ENCODE measurements around the gene KLHL17.
"Not testable (repeated sequence)": the region's sequence is repeated elsewhere in the genome, so short reads cannot be mapped to it uniquely, and the experiment has no call there.

Gene KLHL17

DNA sequence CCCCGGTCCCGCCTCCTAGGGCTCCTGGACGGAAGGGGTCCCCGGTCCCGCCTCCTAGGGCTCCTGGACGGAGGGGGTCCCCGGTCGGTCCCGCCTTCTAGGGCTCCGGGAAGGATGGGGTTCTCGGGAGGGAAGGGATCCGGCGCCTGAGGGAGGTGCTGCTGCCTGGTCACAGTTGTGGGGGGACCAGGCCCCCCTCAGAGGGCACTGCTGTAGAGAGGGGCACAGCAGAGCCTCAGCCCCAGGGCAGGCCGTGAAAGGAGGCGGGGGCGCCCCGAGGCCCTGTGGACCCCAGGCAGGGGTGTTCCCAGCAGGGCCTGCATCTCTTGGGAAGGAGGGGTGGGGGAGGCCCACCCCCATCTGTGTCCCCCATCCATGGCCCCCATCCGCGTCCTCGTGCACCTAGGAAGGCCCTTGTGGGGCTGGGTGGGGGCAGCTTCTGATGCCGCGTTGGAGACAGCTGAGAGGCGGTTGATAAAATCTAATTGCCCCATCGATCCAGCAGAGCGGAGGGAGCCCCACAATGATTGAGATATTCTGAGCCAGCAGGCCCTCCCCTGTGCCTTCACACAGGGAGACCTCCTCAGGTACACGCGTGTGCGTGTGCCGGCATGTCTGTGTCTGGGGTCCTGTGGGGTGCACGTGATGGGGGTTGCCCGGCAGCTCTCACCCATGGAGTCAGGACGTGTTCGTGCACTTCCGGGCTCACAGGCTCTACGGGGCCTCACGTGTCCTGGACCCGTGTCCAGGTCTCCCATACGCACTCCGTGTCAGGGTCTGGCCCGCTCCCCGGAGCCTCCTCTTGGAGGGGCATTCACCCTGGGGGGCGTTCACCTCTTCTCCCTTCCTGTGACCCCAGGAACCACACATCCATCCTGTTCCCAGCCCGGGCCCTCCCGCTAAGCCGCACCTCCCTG is 23.8 kb upstream of the KLHL17 start:
- DNase-seq (ENCODE audit: low read depth in 3 of 3), result no peak

DNA sequence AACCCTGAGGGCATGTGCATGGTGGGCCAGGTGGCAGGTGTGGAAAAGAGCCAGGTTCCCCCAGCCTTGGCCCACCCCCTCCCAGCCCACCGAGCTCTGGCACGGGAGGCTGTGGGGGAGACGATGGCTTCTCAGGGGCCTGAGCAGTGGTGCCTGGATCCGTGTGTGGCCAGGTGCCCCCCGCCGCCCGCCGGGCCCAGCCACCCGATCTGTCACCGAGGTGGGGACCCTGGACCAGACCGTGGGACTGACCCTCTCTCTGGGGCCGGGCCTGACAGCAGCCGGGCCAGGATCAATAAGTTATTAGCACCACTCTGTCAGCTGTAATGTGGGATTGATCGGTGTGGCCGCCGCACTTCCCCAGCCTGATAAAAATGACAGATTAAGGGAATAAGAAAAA is 22.9 kb upstream of the KLHL17 start:
- DNase-seq (ENCODE audit: low read depth in 3 of 3), result no peak

DNA sequence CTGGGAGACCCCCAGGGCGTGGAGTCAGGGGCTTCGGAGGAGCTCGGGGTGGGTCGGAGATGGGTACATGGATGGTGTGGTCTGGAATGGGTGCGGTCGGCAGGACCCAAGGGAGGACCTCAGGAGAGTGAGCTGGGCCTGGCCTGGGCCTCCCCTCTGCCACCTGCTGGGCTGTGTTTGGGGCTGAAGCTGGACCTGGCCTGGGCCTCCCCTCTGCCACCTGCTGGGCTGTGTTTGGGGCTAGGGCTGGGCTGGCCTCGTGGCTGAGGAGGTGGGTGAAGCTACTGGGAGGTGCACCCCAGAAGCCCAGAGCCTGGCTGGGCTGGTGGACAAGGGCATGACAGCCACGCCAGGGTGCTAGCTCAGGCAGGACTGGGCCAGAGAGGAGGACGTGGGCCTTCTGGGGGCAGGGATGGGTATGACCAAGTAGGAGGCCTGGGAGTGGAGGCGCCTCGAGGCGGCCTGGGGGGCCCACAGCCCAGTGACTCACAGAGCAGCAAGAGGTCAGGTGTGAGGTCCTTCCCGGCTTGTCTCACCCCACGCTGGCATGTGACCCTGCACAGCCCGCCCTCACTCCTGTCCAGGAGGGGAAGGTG is 22.2 kb upstream of the KLHL17 start:
- no peak for DNase-seq (ENCODE audit: low read depth in 3 of 3)

DNA sequence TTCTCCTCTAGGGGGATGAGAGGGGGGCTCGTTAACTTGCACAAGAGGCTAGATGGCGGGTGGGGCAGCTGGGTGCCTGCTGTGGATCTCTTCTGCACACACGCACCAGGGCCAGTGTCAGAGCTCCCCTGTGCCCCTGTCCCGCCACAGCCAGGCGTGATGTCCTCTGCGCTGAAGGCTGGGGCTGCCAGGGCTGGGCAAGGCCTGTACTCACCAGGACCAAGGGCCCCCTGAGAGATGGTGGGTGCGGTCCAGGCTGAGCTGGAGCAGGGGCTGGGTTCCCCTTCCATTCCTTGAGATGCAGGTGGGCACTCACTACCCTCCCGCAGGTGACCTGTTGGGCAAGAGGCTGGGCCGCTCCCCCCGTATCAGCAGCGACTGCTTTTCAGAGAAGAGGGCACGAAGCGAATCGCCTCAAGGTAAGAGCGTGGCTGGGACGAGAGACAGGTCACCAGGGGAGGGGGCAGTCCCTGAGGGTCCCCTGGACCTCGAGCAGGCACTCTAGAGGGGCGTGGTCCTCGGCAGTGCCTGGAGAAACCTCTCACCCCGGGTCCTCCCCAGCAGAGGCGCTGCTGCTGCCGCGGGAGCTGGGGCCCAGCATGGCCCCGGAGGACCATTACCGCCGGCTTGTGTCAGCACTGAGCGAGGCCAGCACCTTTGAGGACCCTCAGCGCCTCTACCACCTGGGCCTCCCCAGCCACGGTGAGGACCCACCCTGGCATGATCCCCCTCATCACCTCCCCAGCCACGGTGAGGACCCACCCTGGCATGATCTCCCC is 21.5 kb upstream of the KLHL17 start:
- no peak for DNase-seq (ENCODE audit: low read depth in 3 of 3)

DNA sequence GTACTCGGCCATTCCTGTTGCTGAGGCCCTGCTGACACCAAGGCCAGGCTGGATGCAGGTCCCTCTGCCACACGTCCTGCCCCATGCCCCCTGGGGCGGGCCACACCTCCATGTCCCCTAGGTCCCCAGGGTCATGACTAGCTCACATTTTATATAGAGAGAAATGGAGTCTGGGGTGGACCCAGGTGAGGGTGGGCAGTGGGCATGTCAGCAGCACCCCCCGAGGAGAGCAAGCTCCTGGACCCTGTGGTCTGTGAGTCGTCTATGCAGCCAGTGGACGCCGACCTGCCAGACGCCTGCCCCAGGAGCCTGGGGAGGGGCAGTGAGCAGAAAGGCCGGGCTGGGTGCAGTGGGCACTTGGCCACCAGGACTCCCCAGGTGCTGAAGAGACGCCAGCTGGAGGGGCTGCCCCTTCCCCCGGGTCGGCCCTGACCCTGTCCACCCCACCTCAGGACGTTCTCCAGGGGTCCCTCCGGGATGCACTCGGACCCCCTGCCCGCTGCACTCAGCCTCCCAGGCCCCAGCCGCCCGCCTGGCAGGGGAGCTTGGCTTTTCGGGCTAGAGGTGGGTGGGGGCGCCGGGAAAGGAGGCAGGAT is 20.8 kb upstream of the KLHL17 start:
- DNase-seq (ENCODE audit: low read depth in 3 of 3), result no peak

DNA sequence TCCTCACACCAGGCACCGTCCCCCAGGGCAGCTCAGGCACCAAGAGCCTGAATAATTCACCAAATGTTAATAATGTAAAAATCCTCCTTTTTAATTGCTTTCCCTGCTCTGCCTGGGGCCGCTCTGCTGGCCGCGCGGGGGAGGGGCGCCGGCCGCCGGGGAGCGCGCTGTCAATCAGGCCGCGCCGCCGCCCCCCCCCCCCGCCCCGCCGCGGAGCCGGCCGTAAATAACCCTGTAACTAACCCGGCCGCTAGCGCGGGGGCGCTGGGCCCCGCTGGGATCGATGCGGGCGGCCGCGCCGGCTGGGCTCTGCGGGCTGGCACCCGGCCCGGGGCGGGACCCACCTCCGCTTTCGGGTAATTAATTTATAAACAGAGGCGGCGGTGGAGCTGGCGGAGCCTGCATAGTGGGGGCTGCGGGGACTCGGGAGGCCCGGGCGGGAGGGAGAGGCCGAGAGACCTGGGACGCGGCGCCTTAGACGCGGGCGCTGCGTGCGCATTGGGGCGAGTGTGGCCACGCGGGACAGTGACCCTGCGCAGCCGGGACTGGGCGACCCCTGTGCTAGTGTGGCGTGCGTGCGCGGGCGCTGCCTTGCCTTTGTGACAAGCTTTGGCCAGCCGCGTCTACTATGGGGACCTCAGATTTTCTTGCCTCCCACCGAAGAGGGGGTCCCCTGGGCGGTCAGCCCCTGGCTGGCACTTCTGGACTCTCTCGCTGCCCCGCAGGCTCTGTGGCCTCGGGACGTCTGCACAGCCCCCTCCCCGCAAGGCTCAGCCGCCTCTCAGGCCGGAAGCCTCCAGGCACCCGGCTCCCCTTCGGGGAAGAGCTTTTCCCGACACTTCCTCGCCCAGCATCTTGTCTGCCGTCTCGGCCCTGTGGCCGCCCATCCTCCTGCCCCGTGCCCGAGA is 20.0 kb upstream of the KLHL17 start:
- DNase-seq (ENCODE audit: low read depth in 3 of 3), result no peak

DNA sequence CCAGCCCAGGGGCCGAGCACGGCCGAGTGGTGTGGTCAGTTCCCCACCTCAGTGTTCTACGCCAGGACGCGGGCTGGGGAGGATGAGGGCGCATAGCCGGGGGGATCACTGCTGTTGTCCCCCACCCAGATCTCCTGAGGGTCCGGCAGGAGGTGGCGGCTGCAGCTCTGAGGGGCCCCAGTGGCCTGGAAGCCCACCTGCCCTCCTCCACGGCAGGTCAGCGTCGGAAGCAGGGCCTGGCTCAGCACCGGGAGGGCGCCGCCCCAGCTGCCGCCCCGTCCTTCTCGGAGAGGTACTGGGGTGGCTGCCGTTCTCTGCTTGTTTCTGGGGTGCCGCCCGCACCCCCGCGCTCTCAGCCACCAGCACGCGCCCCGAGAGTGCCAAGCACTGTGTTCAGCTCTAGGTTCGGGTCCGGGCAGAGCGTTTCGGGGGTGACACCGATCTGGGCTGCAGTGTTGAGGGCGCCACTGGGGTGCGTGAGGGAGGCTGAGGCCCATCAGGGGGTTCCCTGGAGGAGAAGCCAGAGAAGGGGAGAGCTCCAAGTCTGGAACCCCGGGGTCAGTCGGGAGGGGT is 19.3 kb upstream of the KLHL17 start:
- no peak for DNase-seq (ENCODE audit: low read depth in 3 of 3)

DNA sequence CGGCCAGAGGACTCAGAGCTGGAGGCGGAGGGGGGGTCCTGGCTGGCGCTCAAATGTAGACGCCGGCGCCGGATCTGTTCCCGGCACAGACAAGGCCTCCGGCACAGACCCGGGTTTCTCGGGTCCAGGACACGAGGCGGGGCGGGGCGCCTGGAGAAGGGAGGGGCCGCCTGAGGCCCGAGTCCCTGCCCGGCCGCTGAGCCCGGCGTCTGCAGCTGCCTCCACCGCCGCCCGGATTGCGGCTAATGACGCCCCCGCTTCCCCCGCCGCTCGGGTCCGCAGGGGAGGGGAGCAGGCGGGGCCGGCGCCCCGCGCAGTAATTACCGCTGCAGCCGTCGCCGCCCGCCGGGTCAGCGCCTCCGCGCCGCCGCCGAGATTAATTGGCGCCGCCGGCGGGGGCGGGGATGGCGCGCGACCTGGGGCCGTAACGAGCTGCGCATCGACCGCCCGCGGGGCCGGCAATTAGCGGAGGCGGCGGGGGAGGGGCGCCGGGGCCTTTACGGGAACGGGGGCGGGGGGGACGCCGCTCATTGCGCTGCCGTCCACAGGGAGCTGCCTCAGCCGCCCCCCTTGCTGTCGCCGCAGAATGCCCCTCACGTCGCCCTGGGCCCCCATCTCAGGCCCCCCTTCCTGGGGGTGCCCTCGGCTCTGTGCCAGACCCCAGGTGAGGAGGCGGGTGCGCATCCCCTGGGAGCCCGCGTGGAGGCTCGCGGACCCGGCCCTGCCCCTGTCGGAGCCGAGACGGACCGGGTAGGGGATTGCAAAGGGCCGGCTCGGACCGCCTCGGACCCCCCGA is 18.6 kb upstream of the KLHL17 start:
- DNase-seq (ENCODE audit: low read depth in 3 of 3), result no peak

DNA sequence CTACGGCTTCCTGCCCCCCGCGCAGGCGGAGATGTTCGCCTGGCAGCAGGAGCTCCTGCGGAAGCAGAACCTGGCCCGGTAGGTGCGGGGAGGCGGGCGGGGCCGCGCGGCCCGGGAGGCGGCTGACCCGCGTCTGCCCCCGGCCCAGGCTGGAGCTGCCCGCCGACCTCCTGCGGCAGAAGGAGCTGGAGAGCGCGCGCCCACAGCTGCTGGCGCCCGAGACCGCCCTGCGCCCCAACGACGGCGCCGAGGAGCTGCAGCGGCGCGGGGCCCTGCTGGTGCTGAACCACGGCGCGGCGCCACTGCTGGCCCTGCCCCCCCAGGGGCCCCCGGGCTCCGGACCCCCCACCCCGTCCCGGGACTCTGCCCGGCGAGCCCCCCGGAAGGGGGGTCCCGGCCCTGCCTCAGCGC is 18.0 kb upstream of the KLHL17 start:
- no peak for DNase-seq (ENCODE audit: low read depth in 3 of 3)

DNA sequence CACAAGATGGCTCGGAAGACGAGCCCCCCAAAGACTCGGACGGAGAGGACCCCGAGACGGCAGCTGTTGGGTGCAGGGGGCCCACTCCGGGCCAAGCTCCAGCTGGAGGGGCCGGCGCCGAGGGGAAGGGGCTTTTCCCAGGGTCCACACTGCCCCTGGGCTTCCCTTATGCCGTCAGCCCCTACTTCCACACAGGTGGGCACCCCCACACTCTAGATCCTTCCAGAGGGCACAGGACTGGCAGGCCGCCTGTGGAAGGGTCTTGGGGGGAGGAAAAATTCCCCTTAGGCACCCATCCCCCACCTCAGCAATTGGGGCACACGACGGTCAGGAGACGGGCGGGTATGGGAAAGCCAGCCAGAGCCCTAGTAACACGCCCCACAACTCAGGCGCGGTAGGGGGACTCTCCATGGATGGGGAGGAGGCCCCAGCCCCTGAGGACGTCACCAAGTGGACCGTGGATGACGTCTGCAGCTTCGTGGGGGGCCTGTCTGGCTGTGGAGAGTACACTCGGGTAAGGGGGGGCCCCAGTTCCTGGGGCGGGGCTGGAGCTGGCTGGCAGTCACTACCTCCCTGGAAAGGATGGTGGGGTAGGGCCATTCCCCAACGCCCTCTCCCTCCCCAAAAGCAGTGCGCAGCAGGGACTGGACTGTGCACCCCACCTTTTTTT is 17.4 kb upstream of the KLHL17 start:
- no peak for DNase-seq (ENCODE audit: low read depth in 3 of 3)

DNA sequence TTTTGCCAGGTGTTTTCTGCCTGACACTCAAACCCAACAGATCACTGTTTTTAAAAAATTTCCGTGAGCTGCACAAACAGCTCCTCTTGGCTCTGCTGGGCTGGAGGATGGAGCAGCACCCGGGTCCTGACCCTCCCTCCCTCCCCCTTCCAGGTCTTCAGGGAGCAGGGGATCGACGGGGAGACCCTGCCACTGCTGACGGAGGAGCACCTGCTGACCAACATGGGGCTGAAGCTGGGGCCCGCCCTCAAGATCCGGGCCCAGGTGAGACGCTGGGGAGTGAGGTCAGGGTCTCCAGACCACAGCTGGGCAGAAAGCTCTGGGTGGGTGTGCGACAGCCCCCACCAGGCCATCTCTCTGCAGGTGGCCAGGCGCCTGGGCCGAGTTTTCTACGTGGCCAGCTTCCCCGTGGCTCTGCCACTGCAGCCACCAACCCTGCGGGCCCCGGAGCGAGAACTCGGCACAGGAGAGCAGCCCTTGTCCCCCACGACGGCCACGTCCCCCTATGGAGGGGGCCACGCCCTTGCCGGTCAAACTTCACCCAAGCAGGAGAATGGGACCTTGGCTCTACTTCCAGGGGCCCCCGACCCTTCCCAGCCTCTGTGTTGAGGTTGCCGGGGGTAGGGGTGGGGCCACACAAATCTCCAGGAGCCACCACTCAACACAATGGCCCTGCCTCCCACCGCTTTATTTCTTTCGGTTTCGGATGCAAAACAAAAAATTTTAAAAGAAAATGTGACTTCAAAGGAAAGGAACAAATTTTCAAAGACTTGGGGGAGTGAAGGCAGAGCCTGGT is 16.6 kb upstream of the KLHL17 start:
- no peak for DNase-seq (ENCODE audit: low read depth in 3 of 3)

DNA sequence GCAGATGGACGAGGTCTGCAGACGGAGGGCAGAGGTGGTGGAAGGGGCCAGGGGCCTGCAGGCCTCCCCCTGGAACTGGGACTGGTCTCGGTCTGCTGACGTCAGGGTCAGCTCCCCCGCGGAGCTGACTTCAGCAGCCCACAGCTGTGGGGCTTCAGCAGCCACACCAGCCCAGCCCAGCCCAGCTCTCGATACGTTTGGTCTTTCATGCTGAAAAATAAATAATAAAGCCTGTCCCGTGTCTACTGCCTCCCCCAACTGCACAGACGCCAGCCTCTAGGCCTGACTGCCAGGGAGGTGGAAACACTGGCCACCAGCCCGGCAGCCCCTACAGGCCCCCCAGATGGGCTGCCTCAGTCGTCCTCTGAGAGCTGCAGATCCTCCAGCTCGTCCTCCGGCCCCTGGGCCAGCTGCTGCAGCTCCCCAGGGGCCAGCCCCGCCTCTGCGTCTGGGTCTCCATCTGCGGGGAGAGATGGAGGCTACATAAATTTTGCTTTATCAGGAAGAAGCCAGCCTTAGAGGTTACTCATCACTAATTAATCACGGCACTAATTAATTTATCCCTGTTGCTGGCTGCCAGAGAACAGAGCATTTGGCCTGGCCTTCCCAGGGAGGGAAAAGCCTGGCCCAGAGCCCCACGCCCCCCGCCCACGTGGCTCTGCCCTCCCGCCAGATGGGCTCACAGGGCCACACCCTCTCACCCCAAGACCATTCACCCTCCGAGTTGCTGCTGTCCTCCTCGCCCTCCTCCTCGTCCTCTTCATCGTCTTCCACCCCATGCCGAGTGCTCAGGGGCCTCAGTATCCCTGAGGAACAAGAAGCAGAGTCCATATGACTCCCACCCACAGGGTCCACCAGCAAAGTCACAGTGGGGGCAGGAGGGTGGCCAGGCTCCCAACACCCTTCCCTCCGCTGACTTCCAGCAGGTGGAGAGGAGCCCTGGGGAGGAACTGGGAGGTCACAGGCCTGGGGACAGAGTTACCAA is 15.8 kb upstream of the KLHL17 start:
- no peak for DNase-seq (ENCODE audit: low read depth in 3 of 3)

DNA sequence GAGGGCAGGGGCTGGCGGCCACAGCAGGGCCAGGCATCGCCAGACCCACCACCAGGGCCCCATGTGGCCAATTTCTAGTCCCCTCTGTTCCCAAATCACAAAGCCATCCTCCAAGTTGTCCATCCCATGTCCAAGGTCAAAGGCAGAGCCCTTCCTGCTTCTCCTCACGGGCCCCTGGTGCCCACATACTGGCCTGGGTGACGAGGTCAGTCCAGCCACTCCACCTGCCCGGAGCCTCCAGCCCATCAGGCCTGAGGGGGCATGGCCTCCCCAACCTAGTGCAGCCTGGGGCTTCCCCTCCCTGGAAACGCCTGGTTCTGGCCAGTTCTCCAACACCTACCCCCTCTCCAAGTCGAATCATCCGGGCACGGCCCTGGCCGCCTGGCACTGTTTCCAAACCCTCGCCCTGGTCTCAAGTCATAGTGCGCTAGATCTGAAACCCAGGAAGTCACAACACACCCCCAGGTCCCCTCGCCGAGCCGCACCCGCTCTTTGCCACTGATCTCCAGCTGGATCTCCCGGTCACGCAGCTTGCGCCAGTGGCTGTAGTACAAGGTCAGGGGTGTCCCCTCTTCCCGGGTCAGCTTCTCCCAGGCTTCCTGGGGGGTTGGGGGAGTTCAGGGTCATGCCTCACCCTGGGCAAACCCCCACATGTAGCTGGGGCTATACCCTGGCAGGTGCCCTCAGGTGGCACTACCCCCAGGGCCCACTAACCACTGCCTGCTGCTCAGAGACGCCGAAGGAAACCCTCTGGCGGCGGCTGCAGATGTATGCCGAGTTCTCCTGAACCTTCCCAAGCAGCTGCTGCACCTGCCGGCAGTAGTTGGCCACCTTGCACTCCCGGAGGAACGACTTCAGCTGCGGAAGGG is 14.5 kb upstream of the KLHL17 start:
- DNase-seq (ENCODE audit: low read depth in 3 of 3), result no peak

DNA sequence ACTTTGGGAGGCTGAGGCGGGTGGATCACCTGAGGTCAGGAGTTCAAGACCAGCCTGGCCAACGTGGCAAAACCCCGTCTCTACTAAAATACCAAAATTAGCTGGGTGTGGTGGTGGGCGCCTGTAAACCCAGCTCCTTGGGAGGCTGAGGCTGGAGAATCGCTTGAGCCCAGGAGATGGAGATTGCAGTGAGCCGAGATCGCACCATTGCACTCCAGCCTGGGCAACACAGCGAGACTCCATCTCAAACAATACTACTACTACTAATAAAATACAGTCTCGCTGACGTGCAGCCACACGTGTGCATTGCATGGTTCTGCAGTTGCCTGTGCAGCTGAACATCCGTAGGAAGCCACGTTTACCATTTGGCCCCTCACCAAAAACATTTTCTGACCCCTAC is 13.6 kb upstream of the KLHL17 start:
- DNase-seq (ENCODE audit: low read depth in 3 of 3), result not testable (repeated sequence)

DNA sequence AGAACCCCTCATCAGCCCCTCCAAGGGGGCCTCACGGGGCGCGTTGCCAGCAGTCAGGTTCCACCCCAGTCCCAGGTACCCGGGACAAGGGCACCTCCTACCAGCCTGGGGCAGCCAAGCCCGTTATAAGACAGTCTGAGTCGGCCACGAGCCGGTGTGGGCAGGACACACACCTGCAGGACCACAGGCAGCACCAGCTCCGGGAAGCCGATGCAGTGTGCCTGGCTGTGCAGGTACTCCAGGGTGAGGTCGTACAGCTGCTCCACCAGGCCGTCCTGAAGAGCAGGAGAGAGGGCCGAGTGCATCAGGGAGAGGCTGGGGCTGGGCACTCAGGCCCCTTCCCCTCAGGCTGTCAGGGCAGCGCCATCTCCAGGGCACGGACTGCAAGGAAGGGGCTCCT is 12.4 kb upstream of the KLHL17 start:
- DNase-seq (ENCODE audit: low read depth in 3 of 3), result no peak

DNA sequence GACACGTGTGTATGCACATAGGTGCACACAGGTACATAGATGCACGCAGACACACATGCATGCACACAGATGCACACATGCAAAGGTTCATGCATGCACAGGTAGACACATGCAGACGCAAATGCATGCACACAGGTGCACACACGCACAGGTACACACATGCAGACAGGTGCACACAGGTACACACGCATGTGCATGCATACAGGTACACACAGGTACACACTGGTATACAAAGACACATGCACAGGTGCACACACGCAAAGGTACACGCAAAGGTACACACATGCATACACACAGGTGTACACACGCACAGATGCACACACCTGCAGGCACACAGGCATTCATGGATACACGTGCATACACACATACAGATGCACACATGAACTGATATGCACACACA is 10.1 kb upstream of the KLHL17 start:
- no peak for DNase-seq (ENCODE audit: low read depth in 3 of 3)

Measured in stimulated activated CD4-positive, alpha-beta T cell treated with anti-CD3 and anti-CD28 coated beads, TNF-alpha, amount 100 ng/mL, for 24 hours (primary cell).